GOT3 (cell line): Measurements from ENCODE around the gene STARD10.
A peak's percentile ranks its signal among the peaks of the same experiment; 100 is the strongest.

Experiments
- DNase-seq: peaks from one replicate; lab custom pipeline; 2025; ENCODE audit warnings: mixed read lengths; lab: John Stamatoyannopoulos, UW

Gene STARD10

DNA sequence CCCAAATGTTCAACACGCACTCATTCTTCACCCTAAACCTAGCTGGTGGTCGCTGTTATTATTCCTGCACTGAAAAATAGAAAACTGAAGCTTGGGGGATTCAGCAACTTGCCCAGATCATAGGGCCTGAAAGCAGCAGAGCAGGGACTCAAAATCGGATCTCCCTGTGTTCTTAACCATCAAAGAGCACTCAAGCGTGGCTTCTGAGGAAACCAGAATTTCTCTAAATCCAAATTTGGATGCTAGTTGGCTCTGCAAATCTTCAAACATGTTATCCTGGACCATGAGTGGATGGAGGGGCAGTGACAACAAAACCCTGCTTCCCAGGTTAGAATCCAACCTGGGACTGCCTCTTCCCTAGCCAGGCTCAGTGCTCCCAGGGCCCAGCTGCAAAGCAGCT is 30.0 kb downstream of the STARD10 start:
- DNase-seq: no peak

DNA sequence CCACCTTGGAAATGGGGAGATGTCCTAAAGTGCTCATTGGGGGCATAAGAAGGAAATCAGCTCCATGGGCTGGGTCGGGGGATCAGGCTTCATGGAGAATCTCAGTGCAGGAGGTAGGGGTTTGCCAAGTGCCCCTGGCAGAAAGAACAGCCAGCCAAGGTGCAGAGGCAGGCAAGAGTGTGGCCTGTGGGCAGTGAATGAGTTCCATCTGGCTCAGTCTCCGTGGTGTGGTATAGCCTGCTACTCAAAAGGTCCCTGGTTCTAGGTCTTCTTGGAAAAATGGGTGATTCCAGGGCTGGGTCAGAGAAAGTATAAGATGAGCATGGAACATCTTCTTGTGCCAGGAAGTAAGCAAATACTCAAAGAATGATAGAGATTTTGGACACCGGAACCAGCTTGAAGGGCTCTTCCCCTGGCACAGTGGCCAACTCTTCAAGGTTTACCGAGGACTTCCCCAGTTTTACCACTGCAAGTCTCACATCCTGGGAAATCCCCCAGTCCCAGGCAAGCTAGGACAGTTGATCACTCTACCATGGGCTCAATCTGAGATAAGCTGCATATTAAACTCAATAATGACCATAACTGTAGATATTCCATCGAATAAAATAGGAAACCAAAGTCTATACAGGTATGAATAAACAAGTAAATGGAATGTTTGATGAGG is 31.1 kb downstream of the STARD10 start:
- DNase-seq: no peak

DNA sequence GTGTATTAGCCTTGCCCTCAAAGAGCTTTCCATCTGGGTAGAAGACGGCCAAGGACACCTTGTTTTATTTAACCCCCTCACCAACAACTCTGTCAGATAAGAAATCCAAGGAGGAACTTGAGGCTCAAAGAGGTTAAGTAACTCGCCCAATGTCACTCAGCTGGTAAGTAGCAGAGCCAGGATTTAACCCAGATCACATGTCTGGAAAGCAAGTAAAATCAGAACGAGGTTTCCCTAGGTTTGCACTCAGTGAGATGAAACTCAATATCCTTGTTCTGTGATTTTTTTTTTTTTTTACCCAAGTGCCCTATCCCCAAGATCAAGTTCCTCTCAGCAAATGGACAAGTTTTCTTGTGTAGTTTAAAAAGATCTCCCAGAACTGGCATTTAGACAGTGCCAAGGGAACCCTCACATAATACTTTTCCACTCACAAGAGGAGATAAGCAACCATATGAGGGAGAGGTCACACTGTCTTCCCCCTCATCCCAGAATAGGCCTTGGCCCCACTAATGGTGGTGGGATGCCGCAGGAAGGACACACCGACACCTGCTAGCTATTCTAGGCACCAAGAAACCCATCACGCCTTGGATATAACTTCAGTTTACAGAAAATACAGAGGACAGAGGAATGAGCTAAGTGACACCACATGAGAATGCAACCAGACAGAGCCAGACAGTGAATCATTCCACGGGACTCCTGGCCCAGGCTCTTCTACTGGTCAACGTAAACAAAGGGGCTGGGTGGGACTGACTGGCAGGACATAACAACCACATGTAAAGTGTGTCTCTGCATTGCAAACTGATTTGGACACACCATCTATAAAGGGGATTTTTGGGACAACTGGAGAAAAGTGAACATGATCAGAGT is 33.1 kb downstream of the STARD10 start:
- DNase-seq: no peak

DNA sequence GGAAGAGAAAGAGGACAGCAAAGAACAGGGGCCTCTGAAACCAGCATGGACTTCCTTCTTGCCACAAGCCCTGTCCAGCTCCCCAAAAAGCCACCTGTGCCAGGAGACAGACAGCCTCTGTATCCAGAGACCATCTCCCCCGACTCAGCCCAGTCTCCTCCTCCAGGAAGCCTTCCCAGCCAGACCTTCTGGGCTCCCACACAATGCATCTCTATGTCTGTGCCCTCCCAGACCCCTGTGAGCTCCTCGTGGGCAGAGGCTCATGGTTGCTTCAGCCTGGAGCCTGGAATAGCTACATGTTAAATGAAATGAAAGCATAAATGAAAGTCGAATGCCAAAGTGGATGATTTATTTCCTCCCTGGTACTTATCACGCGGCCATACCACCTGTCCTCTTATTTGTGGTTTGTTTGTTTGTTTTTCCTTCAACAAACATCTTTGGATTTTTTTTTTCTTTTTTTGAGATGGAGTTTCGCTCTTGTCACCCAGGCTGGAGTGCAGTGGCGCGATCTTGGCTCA is 34.3 kb downstream of the STARD10 start:
- no peak for DNase-seq

DNA sequence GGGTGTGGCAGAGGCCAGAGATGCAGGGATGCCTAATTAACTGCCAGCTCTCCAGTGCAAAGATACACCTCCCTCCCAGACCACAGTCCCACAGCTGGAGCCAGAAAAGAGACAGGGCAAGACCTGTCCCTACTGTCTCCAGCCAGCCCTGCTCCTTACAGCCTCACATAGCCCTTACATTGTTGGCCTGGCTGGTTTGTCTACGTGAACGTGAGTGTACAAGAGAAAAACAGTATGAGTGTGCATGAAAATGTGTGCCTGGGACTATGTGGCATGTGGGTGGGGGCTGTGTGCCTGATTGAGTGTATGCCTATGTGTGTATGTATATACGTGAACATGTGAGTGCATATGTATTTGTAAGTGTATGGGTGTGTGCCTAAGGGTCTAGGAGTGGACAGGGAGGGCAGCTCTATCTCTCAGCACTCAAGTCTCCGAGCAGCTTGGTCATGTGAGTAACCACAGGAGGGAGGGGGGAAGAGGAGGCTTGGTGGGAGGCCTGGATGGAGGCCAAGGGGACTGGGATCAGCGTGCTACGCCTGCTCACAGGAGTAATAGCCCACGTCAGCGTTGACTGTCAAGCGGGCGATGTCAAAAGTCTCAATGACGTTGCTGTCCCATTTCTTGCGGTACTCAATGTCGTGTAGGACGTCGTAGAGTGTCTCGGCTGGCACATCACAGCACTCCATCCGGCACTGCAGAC is 35.0 kb downstream of the STARD10 start:
- DNase-seq: no peak

DNA sequence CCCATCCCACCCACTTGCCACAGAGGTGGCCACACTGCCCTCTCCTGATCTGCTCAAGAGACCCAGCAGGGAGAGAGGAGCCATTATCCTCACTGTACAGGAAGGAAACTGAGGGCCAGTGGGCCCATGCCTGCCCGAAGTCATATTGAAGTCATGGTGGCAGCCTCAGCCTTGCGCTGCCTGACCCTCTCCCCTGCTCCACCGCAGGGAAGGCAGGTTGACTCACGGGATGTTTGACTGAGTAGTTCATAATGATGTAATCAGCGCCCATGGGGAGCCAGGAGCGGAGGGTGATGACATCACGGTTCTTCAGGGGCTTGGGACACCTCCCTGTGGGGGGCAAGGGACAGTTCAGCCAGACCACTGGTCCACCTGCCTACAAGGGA is 35.5 kb downstream of the STARD10 start:
- DNase-seq: no peak

DNA sequence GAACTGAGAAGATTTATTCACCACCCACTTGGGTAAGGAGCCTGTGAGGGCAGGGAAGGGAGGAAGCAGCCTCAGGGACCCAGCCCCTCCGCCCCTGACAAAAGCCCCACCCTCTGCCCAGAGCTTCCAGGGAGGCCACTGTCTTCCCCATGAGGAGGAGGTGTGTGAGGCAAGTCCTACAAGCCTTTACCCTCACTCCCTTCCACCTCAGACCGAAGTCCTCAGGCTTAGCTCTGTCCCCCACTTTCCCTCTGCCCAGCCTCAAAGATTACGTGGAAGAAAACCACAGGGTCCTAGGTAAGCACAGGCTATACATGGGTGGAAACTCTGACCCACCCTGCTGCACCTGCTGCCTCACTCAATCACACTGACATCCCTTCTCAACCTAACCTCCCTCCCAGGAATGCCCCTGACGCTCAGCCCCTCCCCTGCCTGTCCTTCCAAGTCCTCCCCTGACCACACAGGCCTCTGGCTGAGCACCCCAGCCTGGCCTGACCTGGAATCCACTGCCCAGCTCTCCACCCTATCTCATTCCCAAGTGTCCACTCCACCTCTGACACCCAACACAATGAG is 38.0 kb downstream of the STARD10 start:
- no peak for DNase-seq

DNA sequence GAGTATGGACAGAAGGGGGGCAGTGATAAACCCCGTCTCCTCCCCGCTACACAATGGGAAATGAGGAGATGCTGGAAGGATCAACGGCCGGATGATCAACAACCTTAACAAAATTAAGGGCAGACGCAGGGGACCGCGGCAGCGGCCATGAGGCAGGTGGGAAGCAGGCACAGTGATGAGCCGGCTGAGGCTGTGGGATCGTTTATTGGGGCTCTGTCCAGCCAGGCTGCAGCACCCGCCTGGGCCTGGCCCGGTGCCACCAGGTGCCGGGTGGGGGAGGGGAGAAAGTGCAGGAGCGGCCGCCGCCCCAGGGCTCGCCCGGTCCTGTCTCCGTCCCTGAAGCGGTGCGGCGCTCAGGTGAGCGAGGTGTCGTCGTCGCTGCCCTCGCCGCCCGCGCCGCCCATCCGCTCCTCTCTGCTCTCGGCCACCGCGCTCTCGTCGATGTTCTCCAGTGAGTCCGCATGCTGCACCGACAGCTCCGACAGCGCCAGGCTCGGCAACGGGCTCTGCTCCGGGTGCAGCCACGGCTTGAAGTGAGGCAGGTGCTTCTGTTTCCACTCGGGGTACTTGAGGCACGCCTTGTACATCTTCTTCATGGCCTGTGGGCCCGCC is 39.2 kb downstream of the STARD10 start:
- no peak for DNase-seq

DNA sequence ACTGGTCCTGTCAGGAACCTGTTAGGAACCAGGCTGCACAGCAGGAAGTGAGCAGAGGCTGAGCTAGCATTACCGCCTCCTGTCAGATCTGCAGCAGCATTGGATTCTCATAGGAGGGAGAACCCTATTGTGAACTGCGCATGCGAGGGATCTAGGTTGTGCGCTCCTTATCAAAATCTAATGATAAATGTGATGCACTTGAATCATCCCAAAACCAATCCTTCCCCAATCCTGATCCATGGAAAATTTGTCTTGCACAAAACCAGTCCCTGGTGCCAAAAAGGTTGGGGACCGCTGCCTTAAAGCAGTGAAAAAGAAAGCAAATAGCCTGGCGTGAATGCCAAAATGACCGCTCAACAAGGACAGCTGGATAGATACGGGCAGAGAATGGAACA is 39.7 kb downstream of the STARD10 start:
- DNase-seq: no peak

DNA sequence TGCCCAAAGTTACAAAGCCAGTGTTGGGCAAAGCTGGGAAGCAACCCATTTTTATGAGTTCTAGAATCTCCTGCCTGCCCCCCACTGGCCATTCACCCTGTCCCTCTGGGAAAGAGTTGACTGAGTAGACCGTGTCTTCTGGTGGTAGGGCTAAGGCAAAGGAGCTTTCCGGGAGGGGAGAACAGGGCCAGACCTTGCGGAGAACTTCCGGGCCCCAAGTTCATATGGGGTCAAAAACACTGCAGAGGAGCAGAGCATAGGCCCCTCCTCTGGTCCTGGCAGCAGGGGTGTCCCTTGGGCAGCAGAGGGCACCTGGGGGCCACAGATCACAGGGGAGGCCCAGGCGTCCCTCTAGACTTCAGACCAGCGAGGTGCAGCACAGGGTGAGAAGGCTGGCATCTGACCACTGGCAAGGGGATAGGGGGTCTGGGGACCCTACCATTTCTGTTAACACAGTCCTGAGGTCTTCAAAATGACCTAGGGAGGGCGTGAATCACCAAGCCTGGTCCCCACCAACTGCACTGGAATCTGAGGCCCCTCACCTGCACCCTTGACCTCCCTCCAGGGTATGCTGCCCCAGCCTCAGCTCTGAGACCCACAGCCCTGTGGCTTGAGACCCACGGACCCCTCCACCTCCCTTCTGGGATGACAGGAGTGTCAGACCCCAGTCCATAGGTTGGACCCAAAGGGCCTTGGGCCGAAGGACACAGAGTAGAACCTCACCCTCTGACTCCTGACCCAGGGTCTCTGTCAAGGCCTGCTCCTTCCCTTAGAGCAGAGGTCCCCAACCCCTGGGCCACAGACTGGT is 40.3 kb downstream of the STARD10 start:
- DNase-seq: no peak

DNA sequence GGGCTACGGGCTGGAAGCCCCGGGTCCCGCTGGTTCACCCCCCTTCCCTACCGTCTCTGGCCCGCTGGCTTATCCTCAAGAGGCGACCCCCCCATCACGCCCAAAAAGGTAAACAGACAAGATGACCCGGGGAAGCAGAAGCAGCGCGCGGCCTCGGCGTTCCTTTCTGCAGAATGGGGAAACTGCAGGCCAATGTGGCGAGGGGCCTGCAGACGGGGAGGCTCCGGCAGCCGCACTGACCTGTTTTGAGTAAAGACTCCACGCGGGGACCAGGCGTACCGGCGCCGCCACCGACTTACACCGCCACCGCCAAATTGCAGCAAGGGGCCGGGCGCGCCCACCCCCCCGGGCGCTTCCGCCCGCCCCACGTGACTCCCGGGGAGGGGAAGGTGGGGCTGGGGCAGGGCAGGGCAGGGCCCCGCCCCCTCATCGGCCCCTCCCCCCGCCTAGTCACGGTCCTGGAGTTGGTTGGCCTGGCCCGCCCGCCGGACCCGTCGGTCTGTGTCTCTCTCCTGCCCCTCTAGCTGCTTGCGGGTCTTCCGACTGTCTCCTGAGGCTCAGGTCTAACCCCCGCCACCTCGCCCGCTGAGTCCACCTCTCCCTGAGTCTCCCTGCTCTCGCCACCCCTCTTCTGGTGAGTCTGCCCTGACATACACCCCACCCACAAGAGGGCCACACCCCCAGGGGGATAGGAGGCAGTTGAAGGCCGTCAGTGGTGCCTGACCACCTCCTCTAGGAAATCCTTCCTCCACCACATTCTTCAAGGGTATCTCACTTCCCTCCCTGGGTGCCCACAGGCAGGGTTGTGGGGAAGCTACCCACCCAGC is 41.5 kb downstream of the STARD10 start, which contains the start of gene ARAP1:
ARAP1 (minus strand) TSS at position 321 of the 827 bp plus-strand sequence. CDS start 25,280 bp downstream, outside the sequence.
- DNase-seq: peak; percentile 43

DNA sequence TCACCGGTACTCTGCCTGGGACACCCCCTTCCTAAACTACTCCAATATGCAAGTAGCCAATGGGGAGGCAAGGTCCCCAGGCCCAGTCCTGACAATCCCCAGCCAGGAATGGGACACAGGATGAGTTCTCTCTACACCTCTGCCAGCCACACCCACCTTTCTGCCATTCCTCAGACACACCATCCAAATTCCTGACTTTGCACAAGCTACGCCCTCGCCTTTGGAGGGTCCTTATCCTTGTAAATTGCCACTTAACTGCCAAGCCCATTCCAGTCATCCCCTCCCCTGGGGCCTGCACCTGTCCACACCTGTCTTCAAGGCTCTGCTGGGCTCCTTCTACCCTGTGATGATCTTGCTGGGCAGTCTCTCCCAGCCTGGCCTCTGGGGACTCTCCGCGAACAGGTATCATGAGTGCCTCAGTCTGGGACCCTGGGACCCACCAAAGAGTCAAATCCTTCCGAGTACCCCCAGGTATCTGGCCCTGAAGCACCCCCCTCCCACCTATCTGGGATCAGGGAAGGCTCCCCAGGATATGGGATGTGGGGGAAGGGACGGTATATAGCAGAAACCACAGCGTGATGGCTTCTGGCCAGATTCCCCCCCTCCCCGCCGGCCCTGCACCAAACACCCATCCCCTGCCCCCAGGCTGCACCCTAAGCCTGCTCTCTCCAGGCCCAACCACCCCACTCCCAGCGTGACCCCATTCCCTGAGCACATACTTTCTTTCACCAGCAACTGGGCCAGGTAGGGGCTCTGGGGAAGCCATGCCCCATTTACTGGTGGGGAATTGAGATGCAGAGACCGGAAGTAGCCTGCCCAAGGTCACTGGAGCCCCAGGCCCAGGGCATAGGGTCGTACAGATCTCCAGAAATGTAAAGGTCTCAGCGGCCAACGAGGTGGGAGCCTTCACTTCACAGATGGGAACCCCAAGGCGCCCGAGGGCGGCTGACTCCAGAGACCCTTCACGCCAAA is 42.4 kb downstream of the STARD10 start:
- no peak for DNase-seq

DNA sequence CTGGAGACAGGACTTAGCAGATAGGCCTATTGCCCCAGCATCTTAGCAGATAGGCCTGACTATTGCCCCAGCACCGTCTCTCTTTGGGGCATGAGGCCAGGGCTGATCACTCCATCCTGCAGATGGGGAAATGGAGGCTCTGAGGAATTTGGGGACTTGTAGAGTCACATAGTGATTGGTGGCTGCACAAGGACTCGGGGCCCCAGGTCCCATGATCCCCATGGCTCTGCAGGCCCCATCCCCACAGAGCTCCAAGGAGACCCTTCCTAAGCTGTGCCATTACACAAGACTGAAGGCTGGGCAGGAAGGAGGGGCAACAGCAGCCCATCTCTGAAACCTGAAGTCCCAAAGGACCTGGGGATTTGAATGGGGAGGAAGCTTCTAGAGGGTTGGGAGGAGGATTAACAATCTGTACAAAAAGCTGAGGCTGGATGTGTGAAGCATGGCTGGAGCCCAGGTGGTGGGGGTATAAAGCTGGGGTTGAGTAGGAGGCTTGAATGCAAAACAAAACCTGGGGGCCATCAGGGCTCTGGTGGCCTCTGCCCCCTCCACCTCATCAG is 43.2 kb downstream of the STARD10 start:
- no peak for DNase-seq

DNA sequence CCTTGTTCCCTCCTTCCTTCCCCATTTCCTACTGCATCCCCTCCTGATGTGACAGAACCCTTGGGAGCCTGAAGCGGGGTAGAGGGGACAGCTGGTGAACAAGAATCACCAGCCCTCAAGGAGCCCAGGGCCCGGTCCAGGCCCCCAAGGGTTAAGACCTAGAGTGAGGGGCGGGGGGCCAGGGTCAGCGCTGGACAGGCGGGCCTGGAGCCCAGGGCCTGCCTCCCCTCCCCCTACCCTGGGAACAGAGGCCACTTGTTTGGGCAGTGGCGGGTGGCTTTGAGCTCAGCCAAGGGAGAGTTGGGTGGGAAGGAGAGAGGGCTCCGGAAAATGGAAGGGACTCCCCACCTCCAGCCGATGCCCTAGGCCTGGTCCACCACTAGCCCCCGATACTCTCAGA is 43.8 kb downstream of the STARD10 start:
- no peak for DNase-seq

DNA sequence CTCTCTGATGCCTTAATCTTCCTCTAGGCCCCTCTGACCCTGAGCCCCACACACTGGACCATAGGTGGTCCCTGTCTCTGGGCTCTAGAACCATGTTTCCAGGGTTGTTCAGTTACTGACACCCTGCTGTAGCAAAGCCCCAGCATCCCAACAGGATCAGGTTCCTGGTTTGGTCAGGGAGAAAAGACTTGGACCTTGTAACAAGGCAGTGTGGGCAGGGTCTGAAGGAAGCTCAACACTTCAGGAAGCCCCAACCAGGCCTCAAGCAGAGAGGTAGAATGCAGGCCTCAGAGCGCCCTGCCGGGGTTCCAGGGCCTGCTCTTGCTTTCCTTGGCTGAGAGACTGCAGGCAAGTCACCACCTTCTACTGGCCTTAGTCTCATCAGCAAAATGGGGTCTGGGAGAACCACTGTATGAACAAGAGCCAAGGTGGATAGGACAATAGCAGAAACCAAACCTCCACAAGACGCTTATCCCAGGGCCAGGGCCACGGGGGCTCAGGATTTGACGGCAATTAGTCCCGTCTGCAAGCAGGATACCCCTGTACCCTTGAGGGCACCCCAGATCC is 46.5 kb downstream of the STARD10 start:
- no peak for DNase-seq

DNA sequence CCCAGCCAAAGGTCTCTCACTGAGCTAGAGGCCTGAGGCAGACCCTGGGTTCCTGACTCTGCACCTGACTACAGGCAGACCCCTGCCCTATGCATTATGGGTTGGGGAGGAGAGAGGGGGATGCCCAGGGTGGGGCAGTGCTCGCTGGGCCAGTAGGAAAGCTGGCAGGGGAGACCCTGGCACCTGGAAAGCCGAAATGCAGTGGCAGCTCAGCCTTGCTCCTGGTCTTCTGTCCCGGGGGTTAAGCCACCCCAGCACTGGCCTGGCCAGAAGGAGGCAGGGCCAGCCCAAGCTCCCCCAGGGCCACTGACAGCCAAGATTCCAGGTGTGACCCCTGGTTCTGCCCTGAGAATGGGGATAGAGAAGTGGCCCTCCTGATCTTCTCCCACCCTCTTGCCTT is 47.0 kb downstream of the STARD10 start:
- no peak for DNase-seq

DNA sequence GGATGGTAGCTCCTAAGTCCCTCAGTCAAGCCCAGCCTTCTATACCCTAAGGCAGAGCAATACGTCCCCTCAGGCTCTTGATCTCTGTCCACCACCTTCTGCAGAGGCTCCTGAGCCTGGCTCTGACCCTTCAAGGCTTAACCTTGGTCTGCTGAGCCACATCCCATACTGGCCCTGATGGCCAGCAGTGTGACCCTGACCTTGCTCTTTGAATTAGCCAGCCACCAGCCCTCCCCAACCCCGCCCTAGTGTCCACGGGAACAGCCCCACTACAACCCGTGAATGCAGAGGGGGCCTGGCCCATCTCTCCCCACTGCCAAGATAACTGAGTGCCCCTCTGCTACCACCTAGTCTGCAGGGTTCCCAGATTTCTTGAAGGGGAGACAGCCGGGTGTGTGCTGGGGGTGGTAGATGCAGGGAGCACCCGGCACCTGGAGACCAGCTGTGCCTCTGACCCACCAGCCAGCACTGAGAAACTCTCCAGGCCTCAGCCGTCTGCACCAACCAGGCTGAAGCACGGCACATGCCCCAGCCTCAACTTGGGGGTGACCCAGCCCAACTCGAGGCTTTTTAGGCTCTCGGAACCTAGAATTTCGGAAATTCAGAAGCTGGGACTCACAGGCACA is 47.8 kb downstream of the STARD10 start:
- no peak for DNase-seq

DNA sequence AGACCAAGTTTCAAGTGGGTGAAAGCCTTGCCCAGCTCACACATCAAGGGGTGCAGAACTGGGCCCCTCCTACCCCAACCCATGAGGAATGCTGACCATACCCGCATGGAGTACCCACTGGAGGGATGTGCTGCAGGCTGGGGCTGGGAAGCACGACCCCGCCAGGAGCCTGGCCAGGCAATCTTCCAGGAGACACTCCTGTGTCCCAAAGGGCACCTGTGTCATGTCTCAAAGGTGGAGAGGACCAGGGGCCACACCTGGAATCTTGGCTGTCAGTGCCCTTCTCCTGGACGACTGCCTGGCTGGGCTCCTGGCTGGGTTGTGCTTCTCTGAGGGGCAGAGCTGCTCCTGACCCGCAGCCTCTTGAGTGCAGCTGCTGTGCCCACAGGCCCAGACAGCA is 48.3 kb downstream of the STARD10 start:
- DNase-seq: no peak
